BE2C (cell line): ENCODE data around the gene APAF1.

Source experiments
- DNase-seq: peaks from one replicate; pipeline ENCODE4 v3.0.0-alpha.2; 2020
- H3K27me3 ChIP-seq: fragments of 250-450 bp; sonication (Bioruptor Pico); 2 replicates; pipeline ENCODE4 v1.5.1; 2020; ENCODE audit warnings: mild to moderate bottlenecking
- H3K36me3 ChIP-seq: fragments of 250-450 bp; sonication (Bioruptor Pico); 2 replicates; pipeline ENCODE4 v1.5.1; 2020; ENCODE audit warnings: mild to moderate bottlenecking
- H3K4me1 ChIP-seq: fragments of 250-450 bp; sonication (Bioruptor Pico); 2 replicates; pipeline ENCODE4 v1.5.1; 2020
- H3K4me3 ChIP-seq: 2 replicates; pipeline ENCODE4 v1.5.1; 2011; ENCODE audit warnings: low read depth, low read length
- H3K9me3 ChIP-seq: fragments of 250-450 bp; sonication (Bioruptor Pico); 2 replicates; pipeline ENCODE4 v1.5.1; 2020
- CTCF ChIP-seq: IDR thresholded peaks from 2 replicates; pipeline ENCODE4 v1.5.1; 2012; ENCODE audit warnings: mild to moderate bottlenecking, low read depth, low read length

Gene APAF1

GRCh38 chr12:98771811-98772752 is 127.0 kb downstream of the APAF1 start:
- no peaks in the 10 kb centered on the region for H3K27me3 ChIP-seq
- H3K9me3 ChIP-seq = no peaks in the 10 kb centered on the region
- H3K4me1 ChIP-seq = no peaks in the 10 kb centered on the region
- TF ChIP-seq CTCF = no peak
- H3K4me3 ChIP-seq = no peak overlapping the region
- no peak for DNase-seq
- no peaks in the 10 kb centered on the region for H3K36me3 ChIP-seq

- H3K36me3 ChIP-seq = no peaks in the 10 kb centered on the region
Observed at GRCh38 chr12:98772818-98773217, 127.7 kb downstream of the APAF1 start.

GRCh38 chr12:98780261-98780660 is 135.2 kb downstream of the APAF1 start:
- peaks cover 3% of the 10 kb centered on the region for H3K27me3 ChIP-seq
- H3K9me3 ChIP-seq = no peaks in the 10 kb centered on the region
- no peak for DNase-seq
- TF ChIP-seq CTCF = no peak
- no peaks in the 10 kb centered on the region for H3K36me3 ChIP-seq
- H3K4me3 ChIP-seq = no peak overlapping the region
- H3K4me1 ChIP-seq = no peaks in the 10 kb centered on the region

More at GRCh38 chr12:98772818-98773217, 127.7 kb downstream of the APAF1 start:
- H3K9me3 ChIP-seq = no peaks in the 10 kb centered on the region
- H3K27me3 ChIP-seq = no peaks in the 10 kb centered on the region; the same call in 1 of the 2 replicates
- no peak for DNase-seq
- no peak overlapping the region for H3K4me3 ChIP-seq
- H3K4me1 ChIP-seq = no peaks in the 10 kb centered on the region
- no peak for TF ChIP-seq CTCF

GRCh38 chr12:98783420-98783819 is 138.3 kb downstream of the APAF1 start:
- no peaks in the 10 kb centered on the region for H3K9me3 ChIP-seq
- H3K4me1 ChIP-seq = no peaks in the 10 kb centered on the region
- TF ChIP-seq CTCF = no peak
- peaks cover 3% of the 10 kb centered on the region for H3K27me3 ChIP-seq
- no peak overlapping the region for H3K4me3 ChIP-seq
- no peak for DNase-seq
- H3K36me3 ChIP-seq = no peaks in the 10 kb centered on the region
